ENCODE results near the gene BMP6. TPM values are rescaled to one million over a fixed set of nuclear protein-coding genes. Genes with fewer than 3 reads are reported as not detected.

BMP6 gene
- total and polyA plus RNA-seq, 2 of the 4 experiments (the other 2 are of a cell fraction), result 0.18 to 0.19 TPM

DNA sequence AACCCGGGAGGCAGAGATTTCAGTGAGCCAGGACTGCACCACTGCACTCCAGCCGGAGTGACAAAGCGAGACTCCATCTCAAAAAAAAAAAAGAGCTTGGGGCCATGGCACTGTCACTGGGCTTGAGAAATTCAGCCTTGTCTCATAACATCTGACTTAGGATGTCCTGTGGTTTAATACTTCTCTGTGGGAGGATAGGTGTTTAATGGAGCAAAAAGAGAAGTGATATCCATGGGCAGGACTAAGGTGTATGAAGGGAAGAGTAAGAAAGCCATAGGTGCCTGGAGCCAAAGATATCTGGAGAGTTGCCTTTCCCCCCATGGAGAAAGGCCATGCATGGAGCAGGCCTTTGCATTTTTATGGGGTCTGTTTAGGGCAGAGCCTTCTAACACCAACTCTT lies 11.2 kb downstream of the BMP6 start:
- DNase-seq (no peak), ATAC-seq (ENCODE audit: low read depth) (no peak)
- H3K9me3 ChIP-seq (ENCODE audit: control insufficient read depth, insufficient read depth, low read length), result no peaks in the 10 kb centered on the region
- H3K27ac ChIP-seq (ENCODE audit: insufficient read depth, low read length), result no peak overlapping the region
- ChIA-PET POLR2A (ENCODE audit: unreplicated experiment) (no interaction called here), CTCF (no interaction called here)
- intact Hi-C loops (cut with micrococcal nuclease), result no loop called here
- H3K18ac ChIP-seq (ENCODE audit: low read depth, low read length), result no peak overlapping the region
- H3K56ac ChIP-seq (ENCODE audit: extremely low read depth, insufficient read depth, low read length), result no peak overlapping the region
- no peak overlapping the region for H3K4me3 ChIP-seq (ENCODE audit: insufficient read depth, low read depth, low read length)
- no peak overlapping the region for H2AK9ac ChIP-seq (replicated peaks; ENCODE audit: low read depth, low read length, poor library complexity)
- peaks cover 19% of the 10 kb centered on the region for H3K27me3 ChIP-seq (ENCODE audit: control insufficient read depth, insufficient read depth, low read length)
- H4K91ac ChIP-seq (ENCODE audit: insufficient read depth, low read depth, low read length), result no peak overlapping the region
- H3K23ac ChIP-seq (ENCODE audit: low read depth, low read length), result no peak overlapping the region
- no peak overlapping the region for H3K4ac ChIP-seq (ENCODE audit: low read depth, low read length)
- H2BK15ac ChIP-seq (ENCODE audit: low read depth, low read length), result no peak overlapping the region
- no peaks in the 10 kb centered on the region for H3K4me1 ChIP-seq (ENCODE audit: control insufficient read depth, insufficient read depth, low read length)
- in situ Hi-C loops (cut with MboI; ENCODE audit: low sequenced_read_pairs), result no loop called here
- H2BK120ac ChIP-seq (ENCODE audit: low read depth, low read length), result no peak overlapping the region
- BruUV-seq (replicated peaks), result no TSS peak
- no peaks in the 10 kb centered on the region for H3K9me1 ChIP-seq (ENCODE audit: insufficient read depth, low read length)
- no peak overlapping the region for H2BK20ac ChIP-seq (ENCODE audit: low read depth, low read length)
- no peak overlapping the region for H2AFZ ChIP-seq (replicated peaks; ENCODE audit: low read length, poor library complexity)
- dilution Hi-C loops (cut with HindIII; ENCODE audit: low sequenced_read_pairs, unreplicated experiment), result no loop called here
- H3K14ac ChIP-seq (replicated peaks; ENCODE audit: low read depth, low read length), result no peak overlapping the region
- no peak overlapping the region for H3K4me2 ChIP-seq (ENCODE audit: low read depth, low read length)
- no peaks in the 10 kb centered on the region for H4K20me1 ChIP-seq (ENCODE audit: insufficient read depth, low read length)
- WGBS, 2 experiments (ENCODE audit: extremely low coverage in 2 of 2, insufficient read length in 1 of 2), result no CpG with 5 or more reads among the region's 3 CpGs
- H3K9ac ChIP-seq (ENCODE audit: low read depth, low read length), result no peak overlapping the region
- no peak overlapping the region for H4K5ac ChIP-seq (ENCODE audit: low read depth, low read length)
- H4K8ac ChIP-seq (ENCODE audit: low read depth in 2 of 2, low read length in 2 of 2), result no peak overlapping the region
- no peak for TF ChIP-seq CHD1 (IDR thresholded peaks at IDR 0.05; ENCODE audit: low read depth, low read length)
- TF ChIP-seq NFE2L2 (IDR thresholded peaks at IDR 0.05; ENCODE audit: low read depth, low read length), result no peak
- TF ChIP-seq, protein P1, sequence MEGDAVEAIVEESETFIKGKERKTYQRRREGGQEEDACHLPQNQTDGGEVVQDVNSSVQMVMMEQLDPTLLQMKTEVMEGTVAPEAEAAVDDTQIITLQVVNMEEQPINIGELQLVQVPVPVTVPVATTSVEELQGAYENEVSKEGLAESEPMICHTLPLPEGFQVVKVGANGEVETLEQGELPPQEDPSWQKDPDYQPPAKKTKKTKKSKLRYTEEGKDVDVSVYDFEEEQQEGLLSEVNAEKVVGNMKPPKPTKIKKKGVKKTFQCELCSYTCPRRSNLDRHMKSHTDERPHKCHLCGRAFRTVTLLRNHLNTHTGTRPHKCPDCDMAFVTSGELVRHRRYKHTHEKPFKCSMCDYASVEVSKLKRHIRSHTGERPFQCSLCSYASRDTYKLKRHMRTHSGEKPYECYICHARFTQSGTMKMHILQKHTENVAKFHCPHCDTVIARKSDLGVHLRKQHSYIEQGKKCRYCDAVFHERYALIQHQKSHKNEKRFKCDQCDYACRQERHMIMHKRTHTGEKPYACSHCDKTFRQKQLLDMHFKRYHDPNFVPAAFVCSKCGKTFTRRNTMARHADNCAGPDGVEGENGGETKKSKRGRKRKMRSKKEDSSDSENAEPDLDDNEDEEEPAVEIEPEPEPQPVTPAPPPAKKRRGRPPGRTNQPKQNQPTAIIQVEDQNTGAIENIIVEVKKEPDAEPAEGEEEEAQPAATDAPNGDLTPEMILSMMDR (conservative IDR thresholded peaks at IDR 0.05; ENCODE audit: low read depth, low read length), result no peak
- TF ChIP-seq SMC3 (IDR thresholded peaks at IDR 0.05; ENCODE audit: low read depth, low read length), result no peak
- TF ChIP-seq BHLHE40 (IDR thresholded peaks at IDR 0.05; ENCODE audit: low read depth, low read length), result no peak
- no peak for TF ChIP-seq RAD21 (IDR thresholded peaks at IDR 0.05; ENCODE audit: low read length)
- H2BK5ac ChIP-seq (ENCODE audit: low read depth, low read length, poor library complexity, severe bottlenecking), result no peak overlapping the region
- H3K36me3 ChIP-seq (ENCODE audit: control insufficient read depth, insufficient read depth, low read length), result no peaks in the 10 kb centered on the region
- no peak overlapping the region for H2AK5ac ChIP-seq (ENCODE audit: low read depth, low read length)
- H3K79me1 ChIP-seq (ENCODE audit: low read depth in 1 of 2, low read length in 2 of 2), result no peaks in the 10 kb centered on the region
